Neural progenitor cell (in vitro differentiated cells): Measurements from ENCODE around the gene S1PR5. TPM values are rescaled to one million over a fixed set of nuclear protein-coding genes. Genes with fewer than 3 reads are reported as not detected.

ENCODE experiments used
- DNase-seq: peaks from one replicate; pipeline ENCODE4 v3.0.0-alpha.2; 2016; ENCODE audit warnings: low spot score
- H2AFZ ChIP-seq: fragments of 200-600 bp; sonication (generic); replicated peaks from 2 replicates; pipeline ENCODE4 v1.6.1; 2016; ENCODE audit warnings: antibody characterized with exemption
- H3F3A ChIP-seq: fragments of 200-600 bp; sonication (generic); 2 replicates; pipeline ENCODE4 v1.6.1; 2016; ENCODE audit warnings: antibody characterized with exemption, low read depth
- H3K27ac ChIP-seq: fragments of 200-600 bp; sonication (generic); 2 replicates; pipeline ENCODE4 v1.5.1; 2016; ENCODE audit warnings: mild to moderate bottlenecking
- H3K27me3 ChIP-seq: fragments of 200-600 bp; sonication (generic); 2 replicates; pipeline ENCODE4 v1.6.1; 2016; ENCODE audit warnings: mild to moderate bottlenecking, moderate library complexity
- H3K36me3 ChIP-seq: fragments of 200-600 bp; sonication (generic); 2 replicates; pipeline ENCODE4 v1.5.1; 2016
- H3K4me1 ChIP-seq: fragments of 200-600 bp; sonication (generic); 2 replicates; pipeline ENCODE4 v1.6.1; 2016; ENCODE audit warnings: mixed run types
- H3K4me2 ChIP-seq: fragments of 200-600 bp; sonication (generic); 2 replicates; pipeline ENCODE4 v1.6.1; 2016
- H3K4me3 ChIP-seq: fragments of 200-600 bp; sonication (generic); 2 replicates; pipeline ENCODE4 v1.5.1; 2016
- H3K79me2 ChIP-seq: fragments of 200-600 bp; sonication (generic); 2 replicates; pipeline ENCODE4 v1.6.1; 2016; ENCODE audit warnings: low read depth
- H3K9ac ChIP-seq: fragments of 200-600 bp; sonication (generic); 2 replicates; pipeline ENCODE4 v1.6.1; 2016
- H3K9me3 ChIP-seq: fragments of 200-600 bp; sonication (generic); 2 replicates; pipeline ENCODE4 v1.5.1; 2016; ENCODE audit warnings: low read depth
- H4K20me1 ChIP-seq: fragments of 200-600 bp; sonication (generic); 2 replicates; pipeline ENCODE4 v1.6.1; 2016; ENCODE audit warnings: low read depth
- H3K27ac Mint-ChIP-seq: 3 replicates; pipeline ENCODE4 v1.8.0; 2021; ENCODE audit warnings: mixed read lengths
- H3K27me3 Mint-ChIP-seq: 2 replicates; pipeline ENCODE4 v1.8.0; 2022; ENCODE audit warnings: low read depth, mild to moderate bottlenecking, inconsistent platforms, moderate library complexity, mixed read lengths; ENCODE audit not compliant: insufficient read depth
- H3K36me3 Mint-ChIP-seq: 3 replicates; pipeline ENCODE4 v1.8.0; 2021; ENCODE audit warnings: mixed read lengths
- H3K4me1 Mint-ChIP-seq: 3 replicates; pipeline ENCODE4 v1.8.0; 2021; ENCODE audit warnings: mixed read lengths
- H3K4me3 Mint-ChIP-seq: 3 replicates; pipeline ENCODE4 v1.8.0; 2021; ENCODE audit warnings: mild to moderate bottlenecking, moderate library complexity, mixed read lengths
- H3K9me3 Mint-ChIP-seq: 3 replicates; pipeline ENCODE4 v1.8.0; 2020; ENCODE audit warnings: mixed read lengths
- EZH2 ChIP-seq: fragments of 200-600 bp; sonication (generic); IDR thresholded peaks from 2 replicates; pipeline ENCODE4 v1.6.1; 2017; ENCODE audit warnings: antibody characterized with exemption, mild to moderate bottlenecking, moderate library complexity
- EZH2phosphoT487 ChIP-seq: fragments of 200-600 bp; sonication (generic); IDR thresholded peaks from 2 replicates; pipeline ENCODE4 v1.6.1; 2017; ENCODE audit warnings: antibody characterized with exemption
- total RNA-seq: library from RNA; depleted of rRNA; stranded (reverse); fragments of >200 nt; gene quantifications from 2 replicates; pipeline ENCODE4 v1.2.3, GENCODE V29; 2015; ENCODE audit warnings: low replicate concordance
- TF ChIP-seq, protein P1 (sequence below): fragments of 200-600 bp; sonication (generic); IDR thresholded peaks from 2 replicates; pipeline ENCODE4 v1.5.1; 2017; ENCODE audit warnings: antibody characterized with exemption, mild to moderate bottlenecking

S1PR5 gene
- total RNA-seq, 1 donor from 2014 or later = 0.15 TPM

- H3F3A ChIP-seq = peaks cover 48% of the 10 kb centered on the region
- peak; percentile 99 for DNase-seq
- H3K4me1 ChIP-seq = peaks cover 12% of the 10 kb centered on the region
- peak within 1 kb of the TSS; percentile 97 for H3K4me3 Mint-ChIP-seq
- peak within 1 kb of the TSS; percentile 88 for H3K4me3 ChIP-seq
- H3K27me3 Mint-ChIP-seq = peaks cover 5% of the 10 kb centered on the region
- H3K79me2 ChIP-seq = peaks cover 26% of the 10 kb centered on the region
- peaks cover 2% of the 10 kb centered on the region for H3K36me3 Mint-ChIP-seq
- H3K27ac Mint-ChIP-seq = peak within 1 kb of the TSS; percentile 94
- H2AFZ ChIP-seq = peak within 1 kb of the TSS; percentile 7
- no peaks in the 10 kb centered on the region for H3K9me3 ChIP-seq
- peaks cover 23% of the 10 kb centered on the region for H3K27me3 ChIP-seq
- H3K4me2 ChIP-seq = peak within 1 kb of the TSS; percentile 96
- TF ChIP-seq, protein P1, sequence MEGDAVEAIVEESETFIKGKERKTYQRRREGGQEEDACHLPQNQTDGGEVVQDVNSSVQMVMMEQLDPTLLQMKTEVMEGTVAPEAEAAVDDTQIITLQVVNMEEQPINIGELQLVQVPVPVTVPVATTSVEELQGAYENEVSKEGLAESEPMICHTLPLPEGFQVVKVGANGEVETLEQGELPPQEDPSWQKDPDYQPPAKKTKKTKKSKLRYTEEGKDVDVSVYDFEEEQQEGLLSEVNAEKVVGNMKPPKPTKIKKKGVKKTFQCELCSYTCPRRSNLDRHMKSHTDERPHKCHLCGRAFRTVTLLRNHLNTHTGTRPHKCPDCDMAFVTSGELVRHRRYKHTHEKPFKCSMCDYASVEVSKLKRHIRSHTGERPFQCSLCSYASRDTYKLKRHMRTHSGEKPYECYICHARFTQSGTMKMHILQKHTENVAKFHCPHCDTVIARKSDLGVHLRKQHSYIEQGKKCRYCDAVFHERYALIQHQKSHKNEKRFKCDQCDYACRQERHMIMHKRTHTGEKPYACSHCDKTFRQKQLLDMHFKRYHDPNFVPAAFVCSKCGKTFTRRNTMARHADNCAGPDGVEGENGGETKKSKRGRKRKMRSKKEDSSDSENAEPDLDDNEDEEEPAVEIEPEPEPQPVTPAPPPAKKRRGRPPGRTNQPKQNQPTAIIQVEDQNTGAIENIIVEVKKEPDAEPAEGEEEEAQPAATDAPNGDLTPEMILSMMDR = peak; percentile 35
- no peak for TF ChIP-seq EZH2
- TF ChIP-seq EZH2phosphoT487 = no peak
- peaks cover 15% of the 10 kb centered on the region for H4K20me1 ChIP-seq
- peak within 1 kb of the TSS; percentile 42 for H3K9ac ChIP-seq
- H3K36me3 ChIP-seq = no peaks in the 10 kb centered on the region
- H3K27ac ChIP-seq = no peak within 1 kb of the TSS
- peaks cover 40% of the 10 kb centered on the region for H3K4me1 Mint-ChIP-seq
- H3K9me3 Mint-ChIP-seq = no peaks in the 10 kb centered on the region
Measured at GRCh38 chr19:10565567-10566407, 48.5 kb upstream of the S1PR5 start, which contains the start of gene KRI1. TSS of gene KRI1 (minus strand) at chr19:10566010. CDS start at chr19:10565999, 11 bp downstream.

DNA sequence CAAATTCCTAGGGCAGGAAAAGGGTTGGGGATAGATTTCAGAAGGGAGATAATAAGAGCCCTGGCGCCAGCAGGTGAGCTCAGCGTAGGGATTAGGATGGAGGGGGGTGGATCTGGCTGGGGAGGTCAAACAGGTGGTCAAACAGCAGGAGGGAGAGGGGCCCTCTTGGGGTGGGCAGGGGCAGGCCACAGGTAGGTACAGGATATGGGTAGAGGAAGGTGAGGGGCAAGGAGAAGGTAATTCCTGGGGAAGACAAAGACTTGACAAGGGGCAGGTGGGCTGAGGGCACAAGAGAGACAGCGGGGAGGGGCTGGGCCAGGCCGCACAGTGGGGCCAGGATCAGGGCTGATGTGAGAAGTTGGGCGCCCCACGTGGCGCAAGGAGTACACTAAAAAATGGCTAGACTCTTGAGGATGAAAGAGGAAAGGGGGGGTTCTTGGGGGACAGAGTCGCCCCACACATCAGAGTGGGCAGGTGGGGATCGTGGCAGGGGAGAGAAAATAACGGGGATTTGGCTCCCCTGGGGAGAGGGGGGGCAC lies 47.9 kb upstream of the S1PR5 start:
- peak overlapping the region; percentile 96 for H3K4me2 ChIP-seq
- Mint-ChIP-seq H3K36me3 (peaks cover 4% of the 10 kb centered on the region), H3K9me3 (no peaks in the 10 kb centered on the region), H3K27me3 (peaks cover 5% of the 10 kb centered on the region), H3K4me1 (peaks cover 39% of the 10 kb centered on the region), H3K27ac (peak overlapping the region; percentile 94), H3K4me3 (peak overlapping the region; percentile 97)
- H3K9ac ChIP-seq = peak overlapping the region; percentile 42
- H3F3A ChIP-seq = peaks cover 47% of the 10 kb centered on the region
- H3K27me3 ChIP-seq = peaks cover 23% of the 10 kb centered on the region
- H2AFZ ChIP-seq = peak overlapping the region; percentile 7
- H3K79me2 ChIP-seq = peaks cover 26% of the 10 kb centered on the region
- TF ChIP-seq EZH2 = no peak
- TF ChIP-seq, protein P1 = peak; percentile 43
- TF ChIP-seq EZH2phosphoT487 = no peak
- DNase-seq = peak; percentile 81
- H3K36me3 ChIP-seq = no peaks in the 10 kb centered on the region
- H3K4me1 ChIP-seq = peaks cover 12% of the 10 kb centered on the region
- peak overlapping the region; percentile 88 for H3K4me3 ChIP-seq
- no peak overlapping the region for H3K27ac ChIP-seq
- H4K20me1 ChIP-seq = peaks cover 15% of the 10 kb centered on the region
- H3K9me3 ChIP-seq = no peaks in the 10 kb centered on the region

- H3K79me2 ChIP-seq = peaks cover 26% of the 10 kb centered on the region
- Mint-ChIP-seq H3K36me3 (peaks cover 12% of the 10 kb centered on the region), H3K27ac (no peak overlapping the region), H3K4me3 (no peak overlapping the region), H3K27me3 (peaks cover 2% of the 10 kb centered on the region), H3K9me3 (no peaks in the 10 kb centered on the region), H3K4me1 (peaks cover 23% of the 10 kb centered on the region)
- peaks cover 15% of the 10 kb centered on the region for H4K20me1 ChIP-seq
- H2AFZ ChIP-seq = no peak overlapping the region
- H3K4me3 ChIP-seq = no peak overlapping the region
- no peak overlapping the region for H3K4me2 ChIP-seq
- H3K27me3 ChIP-seq = peaks cover 15% of the 10 kb centered on the region
- peaks cover 25% of the 10 kb centered on the region for H3F3A ChIP-seq
- peaks cover 7% of the 10 kb centered on the region for H3K4me1 ChIP-seq
- H3K9ac ChIP-seq = no peak overlapping the region
- TF ChIP-seq, protein P1 = no peak
- TF ChIP-seq EZH2phosphoT487 (no peak), EZH2 (no peak)
- H3K27ac ChIP-seq = no peak overlapping the region
- H3K36me3 ChIP-seq = no peaks in the 10 kb centered on the region
- no peak for DNase-seq
- H3K9me3 ChIP-seq = no peaks in the 10 kb centered on the region
Measured at GRCh38 chr19:10562609-10563008, 45.4 kb upstream of the S1PR5 start.
